D721Med (cell line): ENCODE results near the gene SPINK4.

Experiments used
- DNase-seq: peaks from one replicate; pipeline ENCODE4 v3.0.0; 2011; ENCODE audit warnings: low spot score; ENCODE audit not compliant: insufficient read length
- FAIRE-seq: peaks from 2 replicates; lab custom pipeline; 2011; peaks lifted over from hg19 to GRCh38; lab: Jason Lieb, UNC
- CTCF ChIP-seq: IDR thresholded peaks from 2 replicates; pipeline ENCODE4 v1.5.1; 2012; ENCODE audit warnings: mild to moderate bottlenecking, control low read depth; ENCODE audit not compliant: insufficient read depth; ENCODE audit errors: missing control alignments

SPINK4 gene

GRCh38 chr9:33267151-33267767 lies 27.3 kb downstream of the SPINK4 start:
- no peak for FAIRE-seq
- TF ChIP-seq CTCF: no peak

GRCh38 chr9:33270146-33270545 lies 30.2 kb downstream of the SPINK4 start:
- TF ChIP-seq CTCF: no peak
- FAIRE-seq (no peak), DNase-seq (no peak)

More at GRCh38 chr9:33267151-33267767, 27.3 kb downstream of the SPINK4 start:
- no peak for DNase-seq

- FAIRE-seq (no peak), DNase-seq (no peak)
- no peak for TF ChIP-seq CTCF
These were observed 32.1 kb downstream of the SPINK4 start for GRCh38 chr9:33272061-33272460.

GRCh38 chr9:33273266-33273971 lies 33.5 kb downstream of the SPINK4 start:
- DNase-seq (no peak), FAIRE-seq (no peak)
- TF ChIP-seq CTCF: no peak

GRCh38 chr9:33273972-33274328 lies 34.0 kb downstream of the SPINK4 start:
- FAIRE-seq (no peak), DNase-seq (no peak)
- no peak for TF ChIP-seq CTCF

- TF ChIP-seq CTCF: no peak
- FAIRE-seq (no peak), DNase-seq (no peak)
These were observed 37.5 kb downstream of the SPINK4 start for GRCh38 chr9:33277484-33277883.

GRCh38 chr9:33285502-33285901 lies 45.5 kb downstream of the SPINK4 start:
- TF ChIP-seq CTCF: no peak
- DNase-seq (no peak), FAIRE-seq (no peak)
